Epithelial cell of esophagus (primary cell): ENCODE results near the gene VAT1.
A peak's percentile ranks its signal among the peaks of the same experiment; 100 is the strongest.
"Not testable (repeated sequence)": the region's sequence is repeated elsewhere in the genome, so short reads cannot be mapped to it uniquely, and the experiment has no call there.

Source experiments
- DNase-seq: peaks from one replicate; pipeline ENCODE4 v3.0.0; 2010; ENCODE audit warnings: low read depth
- H3K4me3 ChIP-seq: 2 replicates; pipeline ENCODE4 v1.5.1; 2011; ENCODE audit warnings: mild to moderate bottlenecking, low read length, control low read depth
- CTCF ChIP-seq: IDR thresholded peaks from 2 replicates; pipeline ENCODE4 v1.5.1; 2011; ENCODE audit warnings: low read depth, mild to moderate bottlenecking, low read length, control low read depth, inconsistent platforms; ENCODE audit not compliant: insufficient read depth; ENCODE audit errors: missing control alignments

VAT1 gene

DNA sequence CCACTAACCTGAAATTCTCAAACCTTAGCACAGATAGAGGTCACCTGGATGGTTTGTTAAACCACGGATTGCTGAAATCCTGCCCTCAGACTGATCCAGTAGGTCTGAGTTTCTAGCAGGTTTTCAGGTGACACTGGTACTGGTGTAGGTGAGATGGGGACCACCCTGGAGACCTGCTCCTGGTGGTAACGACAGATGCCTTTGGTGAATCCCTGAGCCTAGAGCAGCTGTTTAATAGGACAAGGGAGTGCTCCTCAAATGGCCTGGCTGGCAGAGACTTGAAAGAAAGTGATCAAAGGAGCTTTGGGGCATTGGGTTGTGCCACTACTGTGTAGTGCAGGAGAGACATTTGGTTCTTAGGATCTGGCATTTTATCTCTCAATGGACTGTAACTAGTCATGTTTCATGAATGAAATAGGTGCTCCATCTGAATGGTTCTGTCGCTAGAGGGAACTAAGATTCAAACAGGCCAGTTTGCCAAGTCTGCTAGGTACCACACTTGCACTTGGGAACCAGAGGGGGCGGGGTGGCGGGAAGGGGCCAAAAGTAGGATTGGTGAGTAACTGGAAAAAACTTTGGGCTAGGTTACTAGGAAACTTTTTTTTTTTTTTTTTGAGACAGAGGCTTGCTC, 18.5 kb downstream of the VAT1 start:
- TF ChIP-seq CTCF: peak; percentile 36
- DNase-seq: peak; percentile 73
- no peak overlapping the region for H3K4me3 ChIP-seq

- not testable (repeated sequence) for DNase-seq, H3K4me3 ChIP-seq
Observed at GRCh38 chr17:43000894-43001293, 21.3 kb downstream of the VAT1 start.

DNA sequence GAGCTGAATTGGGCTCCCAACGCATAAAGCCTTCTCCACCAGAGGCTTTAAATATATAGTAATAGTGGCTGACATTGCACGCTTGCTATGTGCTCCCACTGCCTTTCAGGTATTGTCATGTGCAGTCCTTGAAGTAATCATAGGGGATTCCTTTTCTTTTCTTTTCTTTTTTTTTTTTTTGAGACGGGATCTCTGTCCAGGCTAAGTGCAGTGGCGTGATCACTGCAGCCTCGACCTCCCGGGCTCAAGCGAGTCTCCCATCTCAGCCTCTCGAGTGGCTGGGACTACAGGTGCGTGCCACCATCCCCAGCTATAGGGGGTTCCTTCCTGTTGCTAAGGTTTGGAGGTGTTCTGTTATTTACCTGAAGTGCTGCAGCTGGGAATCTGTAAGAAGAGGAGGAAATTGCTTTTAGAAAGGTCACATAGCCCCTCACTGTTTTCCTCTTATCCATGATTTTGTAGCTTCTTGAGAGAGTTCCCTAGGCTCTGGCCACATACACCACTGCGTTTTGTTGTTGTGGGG, 23.1 kb downstream of the VAT1 start:
- no peak for DNase-seq
- peak overlapping the region; percentile 90 for H3K4me3 ChIP-seq
- TF ChIP-seq CTCF: no peak

DNA sequence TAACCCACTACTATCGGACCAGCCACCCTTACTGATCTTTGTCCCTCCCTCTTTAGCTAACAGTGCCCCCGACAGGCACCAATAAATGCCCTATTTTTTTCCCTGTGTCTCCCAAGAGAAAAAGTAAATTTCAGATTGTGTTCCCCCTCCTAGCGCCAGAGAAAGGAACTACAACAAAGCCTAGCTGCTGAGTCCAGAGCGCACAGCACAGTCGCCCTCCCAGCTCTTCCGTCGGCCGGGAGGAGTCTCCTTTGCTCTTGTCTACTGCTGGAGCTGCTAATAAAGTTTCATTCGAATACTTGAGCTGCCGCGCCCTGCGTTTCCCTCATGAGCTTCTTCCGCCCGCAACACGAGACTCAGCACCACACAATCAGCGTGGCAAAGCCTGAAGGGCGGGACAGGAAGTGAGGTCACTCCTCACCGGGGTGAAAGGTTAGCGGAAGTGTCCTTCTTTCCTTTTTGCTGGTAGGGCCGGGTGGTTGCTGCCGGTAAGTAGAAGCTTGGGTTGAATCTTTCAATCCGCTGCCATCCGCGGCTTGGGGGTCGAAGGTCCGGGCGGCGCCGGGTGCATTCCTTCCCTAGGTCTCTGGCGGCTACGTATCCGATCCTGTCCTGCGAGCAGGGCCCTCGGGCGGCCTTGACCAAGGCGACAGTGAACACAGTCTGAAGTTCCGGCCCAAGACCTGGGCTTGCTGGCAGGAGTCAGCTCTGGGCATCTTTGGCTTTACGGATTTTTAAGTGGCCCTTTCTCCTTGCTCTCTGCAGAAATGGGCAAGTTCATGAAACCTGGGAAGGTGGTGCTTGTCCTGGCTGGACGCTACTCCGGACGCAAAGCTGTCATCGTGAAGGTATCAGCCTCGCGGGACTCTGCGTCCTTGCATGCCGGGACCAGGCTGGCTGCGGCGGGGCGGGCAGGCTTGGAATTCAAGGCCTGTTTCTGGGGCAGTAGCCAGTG, 23.9 kb downstream of the VAT1 start, which contains the start of gene RPL27:
Gene RPL27, plus strand, starts transcription at position 436 of the 955 bp plus-strand sequence. Its CDS starts 332 bp downstream, at position 768.
- DNase-seq: peak; percentile 100
- peak within 1 kb of the TSS; percentile 90 for H3K4me3 ChIP-seq
- TF ChIP-seq CTCF: peak; percentile 83

DNA sequence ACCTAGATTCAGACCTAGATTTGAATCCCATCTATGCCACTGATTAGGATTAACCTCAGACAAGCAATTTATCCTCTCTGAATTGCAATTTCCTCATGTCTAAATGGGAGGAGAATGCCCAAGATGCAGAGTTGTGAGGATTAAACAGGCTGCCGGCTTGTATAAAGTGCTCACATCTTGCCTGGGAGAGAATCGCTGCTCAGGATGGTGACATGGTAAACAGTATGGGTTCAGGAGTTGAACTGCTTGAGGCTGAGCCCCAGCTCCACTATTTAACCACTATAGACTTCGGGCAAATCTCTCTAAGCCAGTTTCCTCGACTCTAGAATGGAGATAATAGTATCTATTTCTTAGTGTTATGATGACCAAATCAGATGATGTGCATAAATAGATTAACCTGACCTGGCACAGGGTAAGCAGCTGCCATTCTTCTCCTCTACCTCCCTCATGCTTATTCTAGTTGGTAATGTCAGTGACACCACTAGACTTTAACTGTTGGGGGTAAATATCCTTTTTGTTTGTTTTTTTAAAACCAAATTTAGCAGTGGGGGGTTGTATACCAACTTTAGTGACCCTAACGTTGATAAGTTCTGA, 24.7 kb downstream of the VAT1 start:
- peak overlapping the region; percentile 30 for H3K4me3 ChIP-seq
- no peak for DNase-seq
- no peak for TF ChIP-seq CTCF

DNA sequence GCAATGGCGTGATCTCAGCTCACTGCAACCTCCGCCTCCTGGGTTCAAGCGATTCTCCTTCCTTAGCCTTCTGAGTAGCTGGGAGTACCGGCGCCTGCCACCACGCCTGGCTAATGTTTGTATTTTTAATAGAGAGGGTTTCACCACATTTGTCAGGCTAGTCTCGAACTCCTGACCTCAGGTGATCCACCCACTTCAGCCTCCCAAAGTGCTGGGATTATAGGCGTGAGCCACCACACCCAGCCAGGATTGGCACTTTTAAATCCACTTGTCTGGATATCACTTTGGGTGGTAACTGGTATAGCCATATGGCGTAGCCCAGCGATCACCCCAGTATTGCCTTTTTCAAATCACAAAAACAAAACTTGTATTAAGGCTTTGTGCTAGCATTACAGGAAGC, 28.3 kb downstream of the VAT1 start:
- H3K4me3 ChIP-seq, DNase-seq: not testable (repeated sequence)

DNA sequence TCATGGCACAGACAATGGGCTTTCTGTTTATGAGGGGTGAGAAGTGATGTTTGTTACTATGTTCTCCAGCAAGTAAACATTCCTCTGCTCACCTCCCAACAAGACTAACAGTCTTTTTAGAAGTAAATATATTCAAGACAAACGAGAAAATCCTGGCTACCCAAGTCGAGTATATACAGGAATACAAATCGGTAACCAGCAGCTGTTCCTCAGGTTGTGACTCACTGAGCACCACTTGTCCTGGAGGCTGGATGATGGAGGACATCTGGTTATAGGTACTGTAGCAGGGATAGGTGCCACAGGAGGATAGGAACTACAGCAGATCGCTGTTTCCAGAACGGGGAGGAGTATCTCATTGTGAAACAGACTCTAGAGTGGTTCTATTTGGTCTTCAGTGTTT, 29.3 kb downstream of the VAT1 start:
- TF ChIP-seq CTCF: no peak
- DNase-seq: no peak
- H3K4me3 ChIP-seq: no peak overlapping the region

GRCh38 chr17:42991471-42991870, 30.7 kb downstream of the VAT1 start:
- H3K4me3 ChIP-seq: no peak overlapping the region
- no peak for DNase-seq

More at GRCh38 chr17:42991471-42991870, 30.7 kb downstream of the VAT1 start:
- TF ChIP-seq CTCF: no peak
